ENCODE measurements around the gene GALE.
"Not testable (repeated sequence)": the region's sequence is repeated elsewhere in the genome, so short reads cannot be mapped to it uniquely, and the experiment has no call there.

The GALE gene

DNA sequence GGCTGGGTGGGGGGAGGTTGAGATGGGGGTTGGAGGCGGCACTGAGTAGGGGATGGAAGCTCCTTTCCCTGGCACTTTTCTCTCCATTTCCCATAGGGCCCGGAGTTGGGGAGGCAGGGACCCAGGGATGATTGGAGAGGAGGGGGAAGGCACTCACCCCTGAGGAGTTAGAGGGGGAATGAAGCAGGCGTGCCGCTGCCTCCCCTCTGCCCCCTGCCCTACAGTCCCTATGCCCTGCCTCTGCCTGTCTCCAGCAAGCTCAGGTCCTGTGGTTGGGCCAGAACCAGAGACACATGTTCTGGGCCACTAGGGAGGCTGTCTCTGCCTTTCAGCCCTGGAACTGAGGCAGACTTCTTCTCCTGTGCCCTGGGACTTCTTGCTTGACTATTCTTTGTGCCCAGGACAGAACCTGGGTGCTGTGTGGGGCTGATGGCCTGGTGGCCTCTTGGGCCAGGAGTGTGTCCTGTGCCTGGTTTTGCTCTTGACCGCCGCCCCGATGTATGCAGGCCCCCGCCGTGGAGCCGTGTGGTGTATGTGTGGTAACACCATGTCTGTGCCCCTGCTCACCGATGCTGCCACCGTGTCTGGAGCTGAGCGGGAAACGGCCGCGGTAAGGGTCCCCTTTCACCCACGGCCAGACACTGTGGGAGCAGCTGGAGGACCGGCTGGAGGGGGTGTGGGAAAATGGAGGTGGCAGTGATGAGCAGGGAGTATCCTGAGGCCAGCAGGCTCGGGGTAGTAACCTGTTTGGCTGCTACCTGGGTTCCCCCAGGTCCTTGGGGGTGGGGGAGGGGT, 8.2 kb downstream of the GALE start:
- no peak for DNase-seq (ENCODE audit: low read depth)

DNA sequence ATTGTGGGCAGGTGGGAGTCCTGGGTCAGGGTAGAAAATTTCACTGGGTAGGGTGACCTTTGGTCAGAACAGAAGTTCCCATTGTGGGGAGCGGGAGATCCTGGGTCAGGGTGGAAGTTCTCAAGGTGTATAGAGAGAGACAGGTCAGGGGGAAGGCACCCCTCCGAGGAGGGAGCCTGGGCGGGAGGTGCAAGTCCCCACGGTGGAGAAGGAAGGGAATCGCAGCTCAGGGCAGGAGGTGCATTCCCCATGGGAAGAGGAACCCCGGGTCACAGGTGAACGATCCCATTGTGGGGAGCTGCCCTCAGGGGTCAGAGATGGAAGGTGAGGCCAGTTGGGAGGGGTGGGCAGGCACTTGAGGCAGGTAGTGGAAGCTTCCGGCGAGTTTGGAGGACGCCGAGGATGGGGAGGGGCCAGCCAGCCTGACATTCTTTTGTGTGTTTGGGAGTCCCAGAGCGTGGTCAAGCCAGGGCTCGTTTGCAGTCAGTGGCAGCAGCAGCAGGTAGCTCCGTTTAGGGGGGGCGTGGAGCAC, 9.0 kb downstream of the GALE start:
- DNase-seq (ENCODE audit: low read depth) = no peak

DNA sequence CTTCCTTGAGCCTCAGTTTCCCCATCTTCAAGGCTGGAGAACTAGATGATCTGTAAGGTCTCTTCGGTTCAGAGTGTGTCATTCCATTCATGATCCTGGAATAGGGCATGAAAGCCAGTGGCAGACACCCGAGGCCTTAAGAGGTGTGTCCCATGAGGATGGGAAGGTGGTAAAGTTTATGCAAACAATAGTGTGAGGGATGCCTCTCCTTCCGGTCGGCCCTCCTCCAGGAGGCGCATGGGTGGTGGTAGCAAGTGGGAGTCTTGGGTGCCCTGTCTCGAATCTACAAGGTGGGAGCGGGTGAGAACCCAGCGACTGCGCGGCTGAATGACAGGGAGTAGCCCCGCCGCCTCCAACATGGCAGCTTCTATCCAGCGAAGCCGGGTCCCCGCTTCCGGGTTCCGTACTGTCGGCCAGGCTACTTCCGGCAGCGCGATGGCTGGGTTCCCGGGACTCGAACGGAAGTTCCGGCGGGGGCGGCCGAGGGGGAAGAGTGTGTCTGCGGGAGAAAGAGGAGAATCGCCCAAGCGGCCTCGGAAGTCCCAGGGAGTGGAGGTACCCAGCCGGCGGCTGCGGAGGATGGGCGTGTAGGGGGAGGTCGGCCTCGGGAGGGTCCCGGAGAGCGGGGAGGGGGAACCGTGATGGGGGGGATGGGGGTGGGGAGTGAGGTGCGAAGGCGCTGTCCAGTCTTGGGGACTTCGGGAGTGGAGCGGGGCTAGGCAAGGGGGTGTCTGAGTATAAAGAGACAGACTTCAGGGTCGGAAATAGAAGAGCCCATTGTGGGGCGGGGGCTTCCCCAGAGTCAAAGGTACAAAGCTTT, 9.6 kb downstream of the GALE start, which contains the start of gene LYPLA2:
TSS of gene LYPLA2 (plus strand) at position 450 of the 820 bp plus-strand sequence. CDS start 1,538 bp downstream, outside the sequence.
- DNase-seq (ENCODE audit: low read depth) = peak; percentile 71

DNA sequence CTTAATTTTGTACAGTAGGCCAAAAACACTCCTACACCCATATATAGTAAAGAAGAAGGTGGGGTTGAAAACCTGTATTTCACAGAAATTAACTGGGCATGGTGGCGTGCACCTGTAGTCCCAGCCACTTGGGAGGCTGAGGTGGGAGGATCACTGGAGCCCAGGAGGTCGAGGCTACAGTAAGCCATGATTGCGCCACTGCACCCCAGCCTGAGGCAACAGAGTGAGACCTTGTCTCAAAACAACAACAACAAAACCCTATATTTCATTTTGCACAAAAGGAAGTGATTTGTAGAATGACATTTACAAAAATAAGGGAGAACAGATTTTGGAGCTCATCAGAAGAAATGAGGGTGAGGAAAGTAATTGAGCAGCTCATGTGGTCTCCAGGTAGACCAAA, 11.9 kb downstream of the GALE start:
- no peak for DNase-seq (ENCODE audit: low read depth)

DNA sequence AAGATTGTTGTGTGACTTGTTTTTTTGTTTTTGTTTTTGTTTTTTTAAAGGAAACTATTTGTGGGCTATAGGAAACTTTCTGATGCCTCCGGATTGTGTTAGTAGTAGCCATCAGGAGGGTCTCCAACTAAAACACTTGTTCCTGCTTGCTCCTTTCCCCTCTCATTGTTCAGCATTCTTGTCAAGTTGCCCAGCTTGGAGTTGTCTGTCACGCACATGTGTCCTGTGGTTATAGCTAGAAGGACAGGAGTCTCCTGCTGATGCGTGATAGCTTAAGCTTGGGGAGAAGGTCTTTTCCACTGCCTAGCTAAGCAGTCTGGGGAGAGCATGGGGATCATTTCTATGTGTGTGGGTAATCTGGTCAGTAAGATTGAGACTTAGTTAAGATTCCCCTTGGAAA, 12.9 kb downstream of the GALE start:
- no peak for DNase-seq (ENCODE audit: low read depth)

DNA sequence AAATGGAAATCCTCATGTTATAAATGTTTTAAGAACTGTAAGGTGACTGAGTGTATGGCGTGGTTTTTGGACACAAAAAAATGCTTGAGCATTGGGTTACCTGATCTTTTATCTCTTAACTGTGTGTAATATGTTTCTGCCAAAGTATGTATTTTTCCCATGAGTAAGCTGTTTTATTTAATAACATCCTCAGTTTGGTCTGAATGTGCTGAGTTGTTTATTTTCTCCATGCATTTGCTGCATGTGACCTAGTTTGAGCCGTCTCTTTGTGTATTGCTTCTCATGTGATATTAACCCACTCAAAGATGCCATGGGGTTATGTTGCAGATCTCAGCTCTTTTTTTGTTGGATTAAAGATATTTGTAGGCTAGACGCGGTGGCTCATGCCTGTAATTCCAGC, 15.7 kb downstream of the GALE start:
- no peak for DNase-seq (ENCODE audit: low read depth)

DNA sequence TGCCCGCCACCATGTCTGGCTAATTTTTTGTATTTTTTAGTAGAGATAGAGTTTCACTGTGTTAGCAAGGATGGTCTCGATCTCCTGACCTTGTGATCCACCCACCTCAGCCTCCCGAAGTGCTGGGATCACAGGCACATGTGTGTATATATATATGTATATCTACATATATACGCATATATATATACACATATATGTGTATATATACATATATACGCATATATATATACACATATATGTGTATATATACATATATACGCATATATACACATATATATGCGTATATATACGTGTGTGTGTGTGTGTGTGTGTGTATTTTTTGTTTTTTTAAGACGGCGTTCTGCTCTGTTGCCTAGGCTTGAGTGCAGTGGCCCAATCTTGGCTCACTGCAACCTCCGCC, 17.4 kb downstream of the GALE start:
- DNase-seq (ENCODE audit: low read depth) = not testable (repeated sequence)

DNA sequence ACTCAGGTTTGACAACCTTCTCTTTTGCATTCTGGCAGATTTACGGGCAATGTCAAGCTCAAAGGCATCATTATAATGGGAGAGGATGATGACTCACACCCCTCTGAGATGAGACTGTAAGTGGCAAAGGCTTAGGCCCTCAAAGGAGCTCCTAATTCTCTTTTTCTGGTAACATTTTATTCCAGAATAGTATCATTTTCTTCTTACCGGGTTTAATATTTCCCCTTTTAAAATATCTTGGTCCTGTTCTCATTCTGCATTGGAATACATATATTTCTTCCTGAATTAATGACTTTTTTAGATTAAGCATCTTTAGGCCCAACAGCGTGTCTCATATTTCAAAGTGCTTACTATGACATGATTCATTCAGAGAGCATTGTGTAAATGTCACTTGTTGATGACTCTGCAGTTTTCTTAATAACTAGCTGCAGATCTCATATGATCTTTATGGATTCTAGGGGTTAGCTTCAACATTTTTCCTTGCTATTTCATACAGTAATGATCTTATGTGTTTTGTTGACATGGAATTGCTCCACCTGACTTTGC, 20.7 kb downstream of the GALE start:
- DNase-seq (ENCODE audit: low read depth) = no peak

DNA sequence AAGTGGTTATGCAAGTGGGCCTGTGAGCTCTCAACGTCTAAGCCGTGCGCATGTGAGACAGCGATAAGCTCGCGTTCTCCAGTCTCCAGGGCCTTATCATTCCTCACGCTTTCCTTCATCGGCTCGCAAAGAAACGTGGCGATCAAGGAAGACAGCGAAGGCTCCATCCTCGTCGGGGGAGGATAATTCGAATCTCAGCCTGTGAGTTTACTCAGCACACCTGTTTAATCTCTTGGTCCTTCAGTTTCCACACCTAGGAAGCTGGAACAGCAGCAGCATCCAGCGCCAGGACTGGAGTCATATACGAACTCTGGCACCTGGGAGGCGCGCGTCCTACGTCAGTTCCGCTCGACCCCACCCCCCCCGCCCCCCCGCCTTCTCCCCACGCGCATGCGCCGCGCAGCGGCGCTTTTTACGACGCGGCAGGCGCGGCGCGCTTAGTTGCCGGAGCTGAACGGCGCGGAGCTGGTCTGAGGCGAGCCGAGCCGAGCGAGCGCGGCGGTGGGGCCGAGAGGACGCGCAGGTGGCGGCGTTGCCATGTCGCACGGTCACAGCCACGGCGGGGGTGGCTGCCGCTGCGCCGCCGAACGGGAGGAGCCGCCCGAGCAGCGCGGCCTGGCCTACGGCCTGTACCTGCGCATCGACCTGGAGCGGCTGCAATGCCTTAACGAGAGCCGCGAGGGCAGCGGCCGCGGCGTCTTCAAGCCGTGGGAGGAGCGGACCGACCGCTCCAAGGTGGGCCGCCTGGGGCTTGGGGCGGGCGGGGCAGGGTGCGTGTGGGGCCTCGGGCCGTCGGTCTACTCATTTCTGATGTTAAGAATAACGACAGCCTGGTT, 22.4 kb downstream of the GALE start, which contains the start of gene PITHD1:
TSS of gene PITHD1 (plus strand) at position 440 of the 836 bp plus-strand sequence. CDS start at position 538, 98 bp downstream.
- DNase-seq (ENCODE audit: low read depth) = peak; percentile 55

DNA sequence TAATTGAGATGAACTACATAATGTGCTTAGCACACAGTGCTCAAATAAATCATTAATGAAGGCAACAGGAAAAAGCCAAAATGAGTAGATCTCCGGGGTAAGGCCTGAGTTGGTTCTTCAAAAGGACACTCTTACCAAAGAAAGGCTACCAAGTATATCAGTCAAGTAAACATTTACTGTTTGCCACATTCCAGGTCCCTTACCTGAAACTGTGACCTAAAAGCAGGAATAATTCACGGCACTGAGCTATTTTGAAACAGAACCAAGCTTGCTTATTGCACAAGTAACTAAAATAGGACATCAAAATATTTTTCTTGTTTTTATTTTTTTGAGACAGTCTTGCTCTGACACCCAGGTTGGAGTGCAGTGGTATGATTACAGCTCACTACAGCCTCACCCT, 24.3 kb downstream of the GALE start:
- no peak for DNase-seq (ENCODE audit: low read depth)

DNA sequence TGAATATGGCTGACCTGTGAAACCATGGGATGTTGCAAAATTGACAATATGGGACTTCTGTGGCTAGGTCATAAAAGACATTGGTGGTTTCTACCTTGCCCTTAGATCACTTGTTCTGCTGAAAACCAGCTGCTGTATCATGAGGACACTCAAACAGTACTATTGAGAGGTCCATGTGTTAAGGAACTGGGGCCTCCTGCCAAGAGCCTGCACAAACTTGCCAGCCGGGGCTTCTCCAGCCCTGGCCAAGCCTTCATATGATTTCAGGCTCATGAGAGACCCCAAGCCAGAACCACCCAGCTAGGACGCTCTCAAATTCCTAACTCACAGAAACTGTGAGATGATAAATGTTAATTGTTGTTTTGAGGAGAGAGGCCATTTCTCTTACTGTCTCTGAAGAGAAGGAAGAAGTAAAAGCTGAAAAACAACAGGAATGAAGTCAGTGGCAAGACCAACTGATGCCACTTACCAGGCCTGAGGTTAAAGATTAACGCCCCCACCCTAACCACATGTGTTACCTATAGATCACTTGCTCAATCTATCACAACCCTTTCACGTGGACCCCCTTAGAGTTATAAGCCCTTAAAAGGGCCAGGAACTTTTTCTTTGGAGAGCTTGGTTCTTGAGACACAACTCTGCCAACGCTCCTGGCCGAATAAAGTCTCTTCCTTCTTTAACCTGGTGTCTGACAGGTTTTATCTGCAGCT, 26.2 kb downstream of the GALE start:
- DNase-seq (ENCODE audit: low read depth) = no peak

DNA sequence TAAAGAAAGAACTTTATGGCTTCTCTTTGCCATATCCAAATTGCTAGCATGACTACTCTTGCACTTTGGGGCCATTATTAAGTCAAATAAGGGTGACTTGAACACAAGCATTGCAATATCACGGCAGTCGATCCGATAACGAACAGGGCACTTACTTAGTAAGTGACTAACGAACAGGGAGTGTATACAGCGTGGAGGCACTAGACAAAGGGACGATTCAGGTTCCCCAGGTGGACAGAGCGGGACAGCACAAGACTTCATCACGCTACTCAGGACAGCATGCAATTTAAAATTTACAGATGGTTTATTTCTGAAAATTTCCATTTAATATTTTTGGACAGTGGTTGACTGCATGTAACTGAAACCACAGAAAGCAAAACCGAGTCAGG, 27.7 kb downstream of the GALE start:
- no peak for DNase-seq (ENCODE audit: low read depth)

DNA sequence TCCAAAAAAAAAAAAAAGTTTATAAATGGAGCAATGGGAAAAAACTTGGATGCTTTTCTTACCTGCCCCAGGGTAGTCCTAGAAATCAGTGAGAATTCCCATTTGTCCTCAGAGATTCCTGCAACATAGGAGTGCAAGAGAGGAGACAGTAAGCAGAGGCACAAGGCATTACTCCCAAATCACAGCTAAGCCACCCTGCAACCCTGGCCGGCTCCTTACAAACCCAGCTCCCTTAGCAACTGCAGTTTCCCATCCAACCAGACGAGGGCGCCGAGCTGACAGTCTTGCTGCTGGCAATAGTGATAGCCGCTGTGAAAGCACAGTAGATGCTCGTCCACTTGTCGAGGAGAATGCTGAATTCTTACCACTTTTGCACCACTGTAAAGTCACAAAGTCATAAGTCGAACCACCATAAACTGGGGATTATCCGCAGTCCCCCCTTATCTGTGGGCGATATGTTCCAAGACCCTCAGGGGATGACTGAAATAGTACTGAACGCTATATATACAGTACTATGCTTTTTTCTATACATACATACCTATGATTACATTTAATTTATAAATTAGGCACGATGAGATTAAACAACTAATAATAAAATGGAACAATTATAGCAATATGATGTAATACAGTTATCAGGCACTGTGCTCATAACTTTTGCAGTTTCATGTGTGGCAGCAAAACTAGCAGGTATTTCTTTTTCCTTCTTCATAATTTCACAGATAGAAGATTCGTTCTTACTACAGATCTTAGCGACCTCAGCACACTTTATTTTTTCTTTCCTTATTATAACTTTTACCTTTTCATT, 28.3 kb downstream of the GALE start:
- DNase-seq (ENCODE audit: low read depth) = peak; percentile 74

DNA sequence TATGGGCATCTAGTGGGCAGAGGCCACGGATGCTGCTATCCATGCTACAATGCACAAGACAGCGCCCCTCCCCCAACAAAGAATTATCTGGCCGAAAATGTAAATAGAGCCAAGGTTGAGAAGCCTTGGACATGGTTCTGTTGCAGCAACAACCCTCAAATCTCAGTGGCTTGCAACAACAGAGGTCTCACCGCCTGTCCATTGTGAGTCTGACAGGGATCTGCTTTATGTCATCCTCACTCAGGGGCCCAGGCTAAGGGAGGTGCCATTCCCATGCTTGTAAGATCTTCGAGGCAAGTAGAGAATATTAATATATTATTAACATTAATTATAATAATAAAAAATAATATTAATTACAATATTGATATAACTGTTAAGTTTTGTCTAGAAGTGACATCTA, 31.8 kb downstream of the GALE start:
- DNase-seq (ENCODE audit: low read depth) = no peak

DNA sequence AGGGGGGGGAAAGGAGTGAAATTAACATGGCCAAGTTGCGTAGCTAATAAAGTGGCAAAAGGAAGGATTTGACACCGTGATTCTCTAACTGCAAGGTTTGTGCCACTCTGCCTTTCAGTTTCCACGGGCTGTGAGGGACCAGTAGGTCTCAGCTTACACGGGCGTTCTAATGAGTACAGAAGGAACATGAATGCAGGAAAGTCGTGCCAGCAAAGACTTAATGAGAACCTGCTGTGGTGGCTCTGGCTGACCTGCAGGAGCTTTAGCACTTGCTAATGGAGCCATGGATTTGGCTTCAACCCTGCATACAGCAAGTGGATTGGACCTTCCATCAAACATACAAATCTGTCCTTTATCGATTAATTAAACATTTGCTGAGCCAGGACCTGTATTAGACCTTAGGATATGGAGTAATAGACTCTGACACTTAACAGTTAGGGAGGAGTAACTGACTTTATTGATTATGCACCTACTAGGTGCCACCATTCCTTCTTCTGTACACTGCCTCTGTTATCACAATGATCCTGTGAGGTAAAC, 37.4 kb downstream of the GALE start:
- DNase-seq (ENCODE audit: low read depth) = no peak

DNA sequence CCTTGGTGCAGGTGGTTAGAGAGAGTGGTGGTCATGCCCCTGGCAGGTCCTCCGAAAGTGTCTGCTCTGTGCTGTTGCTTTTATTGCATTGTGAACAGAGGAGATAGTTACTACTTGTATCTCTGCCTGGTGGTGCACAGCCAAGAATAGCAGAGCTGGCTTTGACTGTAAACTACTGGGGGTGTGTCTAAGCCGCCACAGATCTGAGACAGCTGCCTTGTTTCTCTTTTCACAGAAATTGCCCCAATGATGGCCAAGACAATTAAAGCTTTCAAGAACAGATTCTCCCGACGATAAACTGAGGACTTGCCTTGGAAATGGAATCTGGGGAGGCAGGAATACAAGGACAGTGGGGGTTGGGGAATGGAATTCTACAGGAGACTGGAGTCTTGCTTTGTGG, 41.3 kb downstream of the GALE start:
- DNase-seq (ENCODE audit: low read depth) = no peak

DNA sequence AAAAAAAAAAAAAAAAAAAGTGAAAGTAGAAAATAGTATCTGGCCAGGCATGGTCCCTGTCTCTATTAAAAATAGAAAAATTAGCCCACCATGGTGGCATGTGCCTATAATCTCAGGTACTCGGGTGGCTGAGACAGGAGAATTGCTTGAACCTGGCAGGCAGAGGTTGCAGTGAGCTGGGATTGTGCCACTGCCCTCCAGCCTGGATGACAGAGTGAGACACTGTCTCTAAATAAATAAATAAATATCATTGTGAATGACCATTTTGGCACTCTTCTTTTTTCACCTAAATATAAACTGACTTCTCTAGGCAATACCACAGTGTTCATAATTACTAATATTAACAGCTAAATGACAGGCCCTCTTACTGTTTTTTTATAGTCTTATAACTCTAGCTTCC, 42.7 kb downstream of the GALE start:
- no peak for DNase-seq (ENCODE audit: low read depth)

DNA sequence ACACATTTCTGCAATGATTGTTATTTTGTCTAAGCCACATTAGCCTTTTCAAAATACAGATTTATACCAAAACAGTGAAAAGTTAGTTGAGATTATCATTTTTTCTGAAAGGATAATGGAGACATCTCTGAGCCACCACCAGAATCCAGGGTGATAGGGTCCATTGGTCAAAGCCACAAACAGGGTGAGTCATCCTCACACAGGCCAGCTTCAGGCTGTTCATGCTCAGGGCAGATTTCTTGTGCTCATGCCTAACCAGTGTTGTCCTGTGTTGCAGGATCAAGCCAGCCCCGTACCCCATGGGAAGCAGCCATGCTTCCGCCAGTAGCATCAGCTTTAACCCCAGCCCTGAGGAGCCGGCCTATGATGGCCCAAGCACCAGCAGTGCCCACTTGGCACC, 43.9 kb downstream of the GALE start:
- no peak for DNase-seq (ENCODE audit: low read depth)

DNA sequence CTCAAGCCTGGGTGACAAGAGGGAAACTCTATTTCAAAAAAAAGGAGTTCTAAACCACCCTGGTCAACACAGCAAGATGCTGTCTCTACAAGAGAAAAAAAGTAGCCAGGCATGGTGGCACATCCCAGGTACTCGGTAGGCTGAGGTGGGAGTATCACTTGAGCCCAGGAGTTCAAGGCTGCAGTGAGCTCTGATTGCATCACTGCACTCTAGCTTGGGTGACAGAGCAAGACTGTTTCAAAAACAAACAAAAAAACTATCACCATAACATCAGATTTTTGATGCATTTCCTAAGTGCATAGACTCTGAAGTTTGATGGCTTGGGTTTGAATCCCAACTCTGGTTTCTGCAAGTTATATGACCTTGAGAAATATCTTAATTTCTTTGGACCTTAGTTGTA, 47.6 kb downstream of the GALE start:
- DNase-seq (ENCODE audit: low read depth) = no peak

DNA sequence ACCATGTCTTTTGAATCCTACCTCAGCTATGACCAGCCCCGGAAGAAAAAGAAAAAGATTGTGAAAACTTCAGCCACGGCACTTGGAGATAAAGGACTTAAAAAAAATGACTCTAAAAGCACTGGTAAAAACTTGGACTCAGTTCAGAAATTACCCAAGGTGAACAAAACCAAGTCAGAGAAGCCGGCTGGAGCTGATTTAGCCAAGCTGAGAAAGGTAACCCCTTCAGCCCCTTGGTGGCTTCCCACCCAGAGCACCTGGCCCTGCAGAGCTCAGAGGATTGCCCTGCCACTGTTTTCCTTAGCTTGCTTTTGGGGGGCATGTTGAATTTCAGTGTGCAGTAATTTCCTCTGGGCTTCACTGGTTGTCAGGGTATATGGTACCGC, 48.7 kb downstream of the GALE start:
- no peak for DNase-seq (ENCODE audit: low read depth)
